Upper lobe of left lung (tissue), 6 donors: ENCODE measurements around the gene ARHGEF39. TPM values are rescaled to one million over a fixed set of nuclear protein-coding genes. Genes with fewer than 3 reads are reported as not detected.

Source experiments
- ATAC-seq, 2 donors: fragments of 200-7000 bp; cut with Tn5 transposase; one replicate each; pipeline ENCODE4 v1.9.1; 2022; ENCODE audit warnings: mild to moderate bottlenecking in 2 of 2, moderate library complexity in 2 of 2; ENCODE audit not compliant: low FRiP score in 2 of 2
- DNase-seq, 2 donors: peaks; one replicate each; pipeline ENCODE4 v3.0.0-alpha.2; 2019 to 2020
- H3K27ac ChIP-seq, 4 donors: fragments of 200-600 bp; sonication (generic); one replicate each; pipeline ENCODE4 v1.5.1; 2016 to 2019
- H3K27me3 ChIP-seq, 4 donors: fragments of 200-600 bp; sonication (generic); one replicate each; pipeline ENCODE4 v1.5.1; 2017 to 2019
- H3K36me3 ChIP-seq, 4 donors: fragments of 200-600 bp; sonication (generic); one replicate each; pipeline ENCODE4 v1.5.1; 2016 to 2019
- H3K4me1 ChIP-seq, 4 donors: fragments of 200-600 bp; sonication (generic); one replicate each; pipeline ENCODE4 v1.5.1; 2018 to 2019
- H3K4me3 ChIP-seq, 4 donors: fragments of 200-600 bp; sonication (generic); one replicate each; pipeline ENCODE4 v1.5.1; 2017 to 2019; ENCODE audit warnings: mild to moderate bottlenecking in 2 of 4, moderate library complexity in 1 of 4
- H3K9me3 ChIP-seq, 4 donors: fragments of 200-600 bp; sonication (generic); one replicate each; pipeline ENCODE4 v1.5.1; 2018 to 2019
- CTCF ChIP-seq, 6 experiments: fragments of 450-650 bp in 4 of 6; fragments of 200-600 bp in 2 of 6; sonication (generic) in 2 of 6; IDR thresholded peaks; one replicate each; pipeline ENCODE4 v1.5.1; 2016 to 2019; ENCODE audit warnings: antibody characterized with exemption in 6 of 6
- EP300 ChIP-seq, 4 donors: sonication (generic); formaldehyde crosslinking; IDR thresholded peaks; one replicate each; pipeline ENCODE4 v1.5.1; 2017; ENCODE audit warnings: antibody characterized with exemption in 4 of 4, control low read depth in 2 of 4
- POLR2A ChIP-seq, 4 donors: fragments of 450-650 bp; IDR thresholded peaks; one replicate each; pipeline ENCODE4 v1.5.1; 2016 to 2017; ENCODE audit warnings: antibody characterized with exemption in 4 of 4, mild to moderate bottlenecking in 2 of 4
- POLR2AphosphoS5 ChIP-seq, 2 donors: sonication (generic); formaldehyde crosslinking; IDR thresholded peaks; one replicate each; pipeline ENCODE4 v1.5.1; 2017; ENCODE audit warnings: antibody characterized with exemption in 2 of 2
- WGBS, 2 donors: methylation state at CpG; one replicate each; pipeline ENCODE4 v1.1.5; 2017 to 2018; 5-methylcytosine and 5-hydroxymethylcytosine counted together
- total RNA-seq, 6 donors: library from RNA; depleted of rRNA in 4 of 6; stranded (reverse); fragments of >200 nt in 4 of 6; gene quantifications; one replicate each; pipeline versions ENCODE4 v1.1.0 to v1.2.1, GENCODE V29; 2016 to 2021
- donor health status: DM: no; HTN: no; CAD: no; lungs with moderate emphysema.
- donor health status: DM: no; HTN: yes; CAD: no; lungs with severe emphysema.

The ARHGEF39 gene
- total RNA-seq, 6 donors from 2014 or later: 0.30 to 1.1 (median 0.37) TPM; not detected in 1

GRCh38 chr9:35686222-35687203 is 21.5 kb upstream of the ARHGEF39 start:
- 73 to 76% methylated on average over 11 of the region's 11 CpGs for WGBS, 2 donors
- H3K36me3 ChIP-seq: peaks cover 0 to 30% (median 13%) of the 10 kb centered on the region in 4 donors
- TF ChIP-seq CTCF (IDR thresholded peaks at IDR 0.05): no peak
- TF ChIP-seq POLR2A (IDR thresholded peaks at IDR 0.05): no peak
- TF ChIP-seq EP300 (IDR thresholded peaks at IDR 0.05): no peak
- DNase-seq: peak in 1 of 2 donors; percentile 64
- H3K9me3 ChIP-seq: no peaks in the 10 kb centered on the region
- ATAC-seq: no peak
- H3K4me3 ChIP-seq: peak overlapping the region in 2 of 4 donors; percentile 23 to 64
- H3K27me3 ChIP-seq: no peaks in the 10 kb centered on the region
- peaks cover 3 to 37% (median 17%) of the 10 kb centered on the region in 4 donors for H3K4me1 ChIP-seq
- peak overlapping the region in 1 of 4 donors; percentile 14 for H3K27ac ChIP-seq

- peak in 1 of 2 donors; percentile 65 for DNase-seq
- no peak overlapping the region for H3K4me3 ChIP-seq
Measured at GRCh38 chr9:35685506-35685905, 20.5 kb upstream of the ARHGEF39 start.

GRCh38 chr9:35684921-35685320 is 19.9 kb upstream of the ARHGEF39 start:
- TF ChIP-seq CTCF (IDR thresholded peaks at IDR 0.05): no peak
- TF ChIP-seq POLR2AphosphoS5 (IDR thresholded peaks at IDR 0.05): no peak
- no peak for TF ChIP-seq POLR2A (IDR thresholded peaks at IDR 0.05)
- TF ChIP-seq EP300 (IDR thresholded peaks at IDR 0.05): no peak
- Histone ChIP-seq H3K4me3 (no peak overlapping the region), H3K4me1 (peaks cover 0 to 28% (median 9%) of the 10 kb centered on the region in 4 donors), H3K36me3 (peaks cover 0 to 30% (median 13%) of the 10 kb centered on the region in 4 donors), H3K27ac (no peak overlapping the region), H3K9me3 (no peaks in the 10 kb centered on the region), H3K27me3 (no peaks in the 10 kb centered on the region)
- DNase-seq (peak in 1 of 2 donors; percentile 57), ATAC-seq (no peak)
- WGBS, 2 donors: 88 to 96% methylated on average over 8 to 10 of the region's 10 CpGs

More at GRCh38 chr9:35685506-35685905, 20.5 kb upstream of the ARHGEF39 start:
- WGBS, 2 donors: 90 to 94% methylated on average over 12 to 13 of the region's 13 CpGs
- no peak overlapping the region for H3K27ac ChIP-seq
- no peaks in the 10 kb centered on the region for H3K27me3 ChIP-seq
- peaks cover 0 to 34% (median 13%) of the 10 kb centered on the region in 4 donors for H3K4me1 ChIP-seq
- TF ChIP-seq POLR2A (IDR thresholded peaks at IDR 0.05) (no peak), EP300 (IDR thresholded peaks at IDR 0.05) (no peak)
- no peak for ATAC-seq
- H3K36me3 ChIP-seq: peaks cover 0 to 30% (median 13%) of the 10 kb centered on the region in 4 donors
- H3K9me3 ChIP-seq: no peaks in the 10 kb centered on the region

- no peak overlapping the region for H3K27ac ChIP-seq
- H3K27me3 ChIP-seq: no peaks in the 10 kb centered on the region
- no peaks in the 10 kb centered on the region for H3K9me3 ChIP-seq
- TF ChIP-seq POLR2A (IDR thresholded peaks at IDR 0.05) (no peak), CTCF (IDR thresholded peaks at IDR 0.05) (no peak), POLR2AphosphoS5 (IDR thresholded peaks at IDR 0.05) (no peak), EP300 (IDR thresholded peaks at IDR 0.05) (no peak)
- ATAC-seq (no peak), DNase-seq (no peak)
- peaks cover 0 to 21% (median 6%) of the 10 kb centered on the region in 4 donors for H3K4me1 ChIP-seq
- H3K4me3 ChIP-seq: no peak overlapping the region
- peaks cover 0 to 30% (median 13%) of the 10 kb centered on the region in 4 donors for H3K36me3 ChIP-seq
- WGBS, 2 donors: 67 to 72% methylated on average over 2 of the region's 2 CpGs
Measured at GRCh38 chr9:35683323-35683722, 18.3 kb upstream of the ARHGEF39 start.

- WGBS, 2 donors: 82 to 86% methylated on average over 10 of the region's 10 CpGs
- no peak for TF ChIP-seq POLR2A (IDR thresholded peaks at IDR 0.05)
- TF ChIP-seq EP300 (IDR thresholded peaks at IDR 0.05): no peak
- TF ChIP-seq CTCF (IDR thresholded peaks at IDR 0.05): no peak
- no peak for TF ChIP-seq POLR2AphosphoS5 (IDR thresholded peaks at IDR 0.05)
- H3K4me3 ChIP-seq: no peak overlapping the region
- ATAC-seq: no peak
- no peaks in the 10 kb centered on the region for H3K27me3 ChIP-seq
- H3K27ac ChIP-seq: no peak overlapping the region
- H3K4me1 ChIP-seq: peaks cover 0 to 21% (median 6%) of the 10 kb centered on the region in 4 donors
- H3K9me3 ChIP-seq: no peaks in the 10 kb centered on the region
- DNase-seq: peak in 1 of 2 donors; percentile 30
- peaks cover 0 to 30% (median 12%) of the 10 kb centered on the region in 4 donors for H3K36me3 ChIP-seq
Measured at GRCh38 chr9:35682520-35683315, 17.7 kb upstream of the ARHGEF39 start.
